ENCODE measurements around the gene RPL31.

Gene RPL31

GRCh38 chr2:101030866-101031554 lies 28.9 kb downstream of the RPL31 start:
- Histone ChIP-seq H3K79me2 (ENCODE audit: insufficient read depth, low read length) (no peaks in the 10 kb centered on the region), H3K9me3 (ENCODE audit: insufficient read depth, low read length, severe bottlenecking) (no peaks in the 10 kb centered on the region), H3K27ac (ENCODE audit: low read length) (no peak overlapping the region), H3K4me2 (ENCODE audit: insufficient read depth, low read length) (no peak overlapping the region), H3K36me3 (ENCODE audit: insufficient read depth, low read length) (peaks cover 29% of the 10 kb centered on the region; the same call in 1 of the 2 replicates), H3K4me1 (ENCODE audit: insufficient read depth, low read length) (no peaks in the 10 kb centered on the region), H2AFZ (ENCODE audit: low read depth, low read length) (no peak overlapping the region), H3K9ac (ENCODE audit: low read depth, low read length) (no peak overlapping the region), H4K20me1 (ENCODE audit: insufficient read depth, low read length) (no peaks in the 10 kb centered on the region; the same call in 1 of the 2 replicates), H3K4me3 (ENCODE audit: low read depth in 1 of 2, low read length in 2 of 2) (no peak overlapping the region), H3K27me3 (ENCODE audit: insufficient read depth, low read length, poor library complexity) (no peaks in the 10 kb centered on the region)
- no peak for DNase-seq
- no peak for TF ChIP-seq CTCF (IDR thresholded peaks at IDR 0.05; ENCODE audit: borderline replicate concordance, extremely low read depth, low read length, poor library complexity, severe bottlenecking)
- no peak for TF ChIP-seq EZH2 (IDR thresholded peaks at IDR 0.05; ENCODE audit: borderline replicate concordance, low read depth, low read length, severe bottlenecking)
- no peak for ATAC-seq (ENCODE audit: insufficient read depth, low read depth)

- Histone ChIP-seq H3K36me3 (ENCODE audit: insufficient read depth, low read length) (peaks cover 29% of the 10 kb centered on the region; the same call in 1 of the 2 replicates), H3K4me2 (ENCODE audit: insufficient read depth, low read length) (no peak overlapping the region), H3K9me3 (ENCODE audit: insufficient read depth, low read length, severe bottlenecking) (no peaks in the 10 kb centered on the region), H3K4me3 (ENCODE audit: low read depth in 1 of 2, low read length in 2 of 2) (no peak overlapping the region), H3K9ac (ENCODE audit: low read depth, low read length) (no peak overlapping the region), H3K79me2 (ENCODE audit: insufficient read depth, low read length) (no peaks in the 10 kb centered on the region), H3K4me1 (ENCODE audit: insufficient read depth, low read length) (no peaks in the 10 kb centered on the region), H3K27ac (ENCODE audit: low read length) (no peak overlapping the region), H2AFZ (ENCODE audit: low read depth, low read length) (no peak overlapping the region), H4K20me1 (ENCODE audit: insufficient read depth, low read length) (no peaks in the 10 kb centered on the region; the same call in 1 of the 2 replicates), H3K27me3 (ENCODE audit: insufficient read depth, low read length, poor library complexity) (no peaks in the 10 kb centered on the region)
- TF ChIP-seq EZH2 (IDR thresholded peaks at IDR 0.05; ENCODE audit: borderline replicate concordance, low read depth, low read length, severe bottlenecking) (no peak), CTCF (IDR thresholded peaks at IDR 0.05; ENCODE audit: borderline replicate concordance, extremely low read depth, low read length, poor library complexity, severe bottlenecking) (no peak)
- DNase-seq, result no peak
- no peak for ATAC-seq (ENCODE audit: insufficient read depth, low read depth)
Observed at GRCh38 chr2:101032084-101032776, 30.1 kb downstream of the RPL31 start.

- Histone ChIP-seq H4K20me1 (ENCODE audit: insufficient read depth, low read length) (no peaks in the 10 kb centered on the region; the same call in 1 of the 2 replicates), H3K79me2 (ENCODE audit: insufficient read depth, low read length) (no peaks in the 10 kb centered on the region), H3K36me3 (ENCODE audit: insufficient read depth, low read length) (peaks cover 43% of the 10 kb centered on the region), H3K4me3 (ENCODE audit: low read depth in 1 of 2, low read length in 2 of 2) (no peak overlapping the region), H3K9me3 (ENCODE audit: insufficient read depth, low read length, severe bottlenecking) (no peaks in the 10 kb centered on the region), H3K27ac (ENCODE audit: low read length) (no peak overlapping the region), H3K4me2 (ENCODE audit: insufficient read depth, low read length) (no peak overlapping the region), H3K4me1 (ENCODE audit: insufficient read depth, low read length) (no peaks in the 10 kb centered on the region), H2AFZ (ENCODE audit: low read depth, low read length) (no peak overlapping the region), H3K9ac (ENCODE audit: low read depth, low read length) (no peak overlapping the region), H3K27me3 (ENCODE audit: insufficient read depth, low read length, poor library complexity) (no peaks in the 10 kb centered on the region)
- ATAC-seq (ENCODE audit: insufficient read depth, low read depth), result no peak
- TF ChIP-seq CTCF (IDR thresholded peaks at IDR 0.05; ENCODE audit: borderline replicate concordance, extremely low read depth, low read length, poor library complexity, severe bottlenecking) (peak; percentile 65), EZH2 (IDR thresholded peaks at IDR 0.05; ENCODE audit: borderline replicate concordance, low read depth, low read length, severe bottlenecking) (no peak)
- DNase-seq, result no peak
Observed at GRCh38 chr2:101036562-101036961, 34.5 kb downstream of the RPL31 start.
